H1 (cell line): Measurements from ENCODE around the gene TTC23. TPM values are rescaled to one million over a fixed set of nuclear protein-coding genes. Genes with fewer than 3 reads are reported as not detected.

Experiments used
- CTCF ChIA-PET: fragments of 300-600 bp; sonication (Branson Sonifier 250); formaldehyde crosslinking; loops from one replicate; lab custom pipeline; 2021; ENCODE audit not compliant: partially characterized antibody; lab: Charles Lee
- POLR2A ChIA-PET: fragments of 300-600 bp; sonication (Branson Sonifier 250); formaldehyde crosslinking; loops from one replicate; lab custom pipeline; 2021; ENCODE audit warnings: inconsistent platforms; ENCODE audit not compliant: partially characterized antibody; lab: Charles Lee
- DNase-seq, 2 experiments: peaks; one replicate each; pipeline versions ENCODE4 v3.0.0 to v3.0.0-alpha.2; 2010 to 2022; ENCODE audit warnings: low spot score in 2 of 2, low read depth in 1 of 2, mixed read lengths in 1 of 2
- FAIRE-seq: peaks from 2 replicates; lab custom pipeline; 2011; peaks lifted over from hg19 to GRCh38; lab: Jason Lieb, UNC
- H2AFZ ChIP-seq: 2 replicates; pipeline ENCODE4 v1.8.1; 2012; ENCODE audit warnings: low read length, inconsistent platforms
- H2AK5ac ChIP-seq: 2 replicates; pipeline ENCODE4 v1.6.1; 2013; ENCODE audit warnings: low read depth, low read length
- H2BK120ac ChIP-seq: replicated peaks from 2 replicates; pipeline ENCODE3; 2013; ENCODE audit warnings: low read depth, low read length, inconsistent platforms
- H2BK12ac ChIP-seq: 2 replicates; pipeline ENCODE4 v1.6.1; 2013; ENCODE audit warnings: low read depth, low read length
- H2BK15ac ChIP-seq: 2 replicates; pipeline ENCODE4 v1.6.1; 2013; ENCODE audit warnings: low read length
- H2BK20ac ChIP-seq: 2 replicates; pipeline ENCODE4 v1.6.1; 2013; ENCODE audit warnings: low read length
- H2BK5ac ChIP-seq: 2 replicates; pipeline ENCODE4 v1.6.1; 2013; ENCODE audit warnings: low read depth, low read length
- H3K14ac ChIP-seq: 2 replicates; pipeline ENCODE4 v1.6.1; 2013; ENCODE audit warnings: inconsistent platforms; ENCODE audit not compliant: insufficient read length
- H3K18ac ChIP-seq: 2 replicates; pipeline ENCODE4 v1.6.1; 2013; ENCODE audit warnings: low read length; ENCODE audit errors: extremely low read depth
- H3K23ac ChIP-seq: 2 replicates; pipeline ENCODE4 v1.6.1; 2013; ENCODE audit warnings: inconsistent platforms; ENCODE audit not compliant: insufficient read length
- H3K23me2 ChIP-seq: 2 replicates; pipeline ENCODE4 v1.6.1; 2013; ENCODE audit warnings: low read depth, low read length
- H3K27ac ChIP-seq: 2 replicates; pipeline ENCODE4 v1.6.1; 2011; ENCODE audit warnings: low read depth, low read length, inconsistent platforms
- H3K27me3 ChIP-seq, 4 experiments: replicated peaks in 1 of 4; 1 replicate in 1 of 4; 2 replicates in 3 of 4; pipeline versions ENCODE4 v1.6.1 to v1.8.1; 2011 to 2013; ENCODE audit warnings: low read length in 3 of 4, mild to moderate bottlenecking in 3 of 4, inconsistent platforms in 2 of 4, mixed read lengths in 2 of 4, moderate library complexity in 1 of 4; ENCODE audit not compliant: control insufficient read depth in 3 of 4, insufficient read depth in 3 of 4; ENCODE audit errors: extremely low read depth in 1 of 4
- H3K36me3 ChIP-seq, 4 experiments: 2 replicates each; pipeline versions ENCODE4 v1.6.1 to v1.8.1; 2011 to 2013; ENCODE audit warnings: mild to moderate bottlenecking in 4 of 4, low read length in 3 of 4, moderate library complexity in 2 of 4, control low read depth in 1 of 4, inconsistent platforms in 1 of 4; ENCODE audit not compliant: insufficient read depth in 4 of 4, control insufficient read depth in 2 of 4
- H3K4ac ChIP-seq: replicated peaks from 2 replicates; pipeline ENCODE3; 2013; ENCODE audit warnings: low read length, low read depth, mixed read lengths, inconsistent platforms; ENCODE audit not compliant: insufficient read length
- H3K4me1 ChIP-seq, 4 experiments: replicated peaks in 1 of 4; 1 replicate in 1 of 4; 2 replicates in 3 of 4; pipeline versions ENCODE4 v1.6.1 to v1.8.1; 2011 to 2013; ENCODE audit warnings: low read length in 3 of 4, inconsistent platforms in 2 of 4, mixed read lengths in 1 of 4; ENCODE audit not compliant: insufficient read depth in 4 of 4, control insufficient read depth in 3 of 4
- H3K4me2 ChIP-seq, 2 experiments: 2 replicates each; pipeline versions ENCODE4 v1.6.1 to v1.8.1; 2011 to 2013; ENCODE audit warnings: low read depth in 2 of 2, low read length in 2 of 2, control low read depth in 1 of 2, inconsistent platforms in 1 of 2, mild to moderate bottlenecking in 1 of 2; ENCODE audit not compliant: insufficient read depth in 1 of 2
- H3K4me3 ChIP-seq, 4 experiments: fragments of 200-600, 300-600 bp in 1 of 4; sonication (generic), shearing (Covaris generic), sonication (Bioruptor Twin) in 1 of 4; 2 replicates each; pipeline versions ENCODE4 v1.5.1 to v1.8.1; 2011 to 2016; ENCODE audit warnings: low read length in 4 of 4, low read depth in 3 of 4, control low read depth in 2 of 4, inconsistent platforms in 2 of 4, mild to moderate bottlenecking in 2 of 4, mixed read lengths in 1 of 4, moderate library complexity in 1 of 4; ENCODE audit not compliant: insufficient read depth in 2 of 4; ENCODE audit errors: extremely low read depth in 1 of 4
- H3K56ac ChIP-seq: replicated peaks from 2 replicates; pipeline ENCODE3; 2013; ENCODE audit warnings: low read depth, mild to moderate bottlenecking, mixed read lengths, low read length, inconsistent platforms; ENCODE audit not compliant: insufficient read length
- H3K79me1 ChIP-seq: 2 replicates; pipeline ENCODE4 v1.6.1; 2013; ENCODE audit warnings: low read depth, low read length, control low read depth
- H3K79me2 ChIP-seq, 2 experiments: 2 replicates each; pipeline versions ENCODE4 v1.6.1 to v1.8.1; 2012 to 2013; ENCODE audit warnings: low read length in 2 of 2, mild to moderate bottlenecking in 2 of 2, inconsistent platforms in 1 of 2; ENCODE audit not compliant: insufficient read depth in 2 of 2, control insufficient read depth in 1 of 2
- H3K9ac ChIP-seq, 4 experiments: replicated peaks in 1 of 4; 1 replicate in 1 of 4; 2 replicates in 3 of 4; pipeline versions ENCODE4 v1.6.1 to v1.8.1; 2011 to 2013; ENCODE audit warnings: low read depth in 3 of 4, low read length in 3 of 4, control low read depth in 2 of 4, mild to moderate bottlenecking in 2 of 4, moderate library complexity in 2 of 4, inconsistent platforms in 1 of 4; ENCODE audit errors: extremely low read depth in 1 of 4
- H3K9me3 ChIP-seq, 2 experiments: 2 replicates each; pipeline versions ENCODE4 v1.6.1 to v1.8.1; 2012 to 2013; ENCODE audit warnings: mild to moderate bottlenecking in 2 of 2, moderate library complexity in 2 of 2, control low read depth in 1 of 2, inconsistent platforms in 1 of 2, low read depth in 1 of 2, low read length in 1 of 2, mixed read lengths in 1 of 2; ENCODE audit not compliant: insufficient read depth in 2 of 2
- H4K20me1 ChIP-seq, 2 experiments: replicated peaks in 1 of 2; 2 replicates each; pipeline versions ENCODE3 to v1.8.1; 2011 to 2013; ENCODE audit warnings: inconsistent platforms in 2 of 2, low read length in 2 of 2, mild to moderate bottlenecking in 1 of 2; ENCODE audit not compliant: insufficient read depth in 2 of 2, control insufficient read depth in 1 of 2
- H4K5ac ChIP-seq: 2 replicates; pipeline ENCODE4 v1.6.1; 2013; ENCODE audit warnings: low read length, low read depth, mixed read lengths, inconsistent platforms; ENCODE audit not compliant: insufficient read length
- H4K8ac ChIP-seq: 2 replicates; pipeline ENCODE4 v1.8.0; 2013; ENCODE audit warnings: mild to moderate bottlenecking, moderate library complexity, low read length, inconsistent platforms; ENCODE audit not compliant: insufficient read depth; ENCODE audit errors: extremely low read depth
- H4K91ac ChIP-seq: replicated peaks from 2 replicates; pipeline ENCODE3; 2013; ENCODE audit warnings: low read length, mixed read lengths, inconsistent platforms; ENCODE audit not compliant: insufficient read length
- BRCA1 ChIP-seq: IDR thresholded peaks from 2 replicates; pipeline ENCODE4 v1.6.1; 2012; ENCODE audit warnings: low read depth, low read length, improper control_type of control experiment
- CEBPB ChIP-seq: IDR thresholded peaks from 2 replicates; pipeline ENCODE4 v1.6.1; 2012; ENCODE audit warnings: low read depth, low read length
- CHD1 ChIP-seq: IDR thresholded peaks from 2 replicates; pipeline ENCODE4 v1.6.1; 2012; ENCODE audit warnings: low read depth, low read length, improper control_type of control experiment
- CHD2 ChIP-seq: IDR thresholded peaks from 2 replicates; pipeline ENCODE4 v1.6.1; 2012; ENCODE audit warnings: low read length, improper control_type of control experiment
- FOSL1 ChIP-seq: IDR thresholded peaks from 2 replicates; pipeline ENCODE4 v1.6.1; 2011; ENCODE audit warnings: mild to moderate bottlenecking, low read depth, low read length, moderate library complexity; ENCODE audit not compliant: insufficient read depth
- HDAC6 ChIP-seq: IDR thresholded peaks from one replicate; pipeline ENCODE4 v1.7.1; 2012; ENCODE audit warnings: low read depth, mild to moderate bottlenecking, inconsistent platforms, low read length, moderate library complexity
- JUND ChIP-seq: IDR thresholded peaks from 2 replicates; pipeline ENCODE4 v1.6.1; 2011; ENCODE audit warnings: mild to moderate bottlenecking, improper control_type of control experiment, low read length
- KDM5A ChIP-seq: fragments of 200-600 bp; IDR thresholded peaks from 2 replicates; pipeline ENCODE4 v1.7.1; 2012; ENCODE audit warnings: mild to moderate bottlenecking, low read length, inconsistent platforms, mixed read lengths
- MAFK ChIP-seq: IDR thresholded peaks from 2 replicates; pipeline ENCODE4 v1.6.1; 2012; ENCODE audit warnings: low read depth, mild to moderate bottlenecking, improper control_type of control experiment, low read length
- NRF1 ChIP-seq: IDR thresholded peaks from 2 replicates; pipeline ENCODE4 v1.6.1; 2011; ENCODE audit warnings: mild to moderate bottlenecking, low read depth, low read length, improper control_type of control experiment
- RAD21 ChIP-seq, 2 experiments: IDR thresholded peaks in 1 of 2; conservative IDR thresholded peaks in 1 of 2; 2 replicates each; pipeline ENCODE4 v1.6.1; 2011; ENCODE audit warnings: low read depth in 2 of 2, low read length in 2 of 2, improper control_type of control experiment in 1 of 2, inconsistent platforms in 1 of 2, mild to moderate bottlenecking in 1 of 2, moderate library complexity in 1 of 2
- RBBP5 ChIP-seq: IDR thresholded peaks from 2 replicates; pipeline ENCODE4 v1.7.1; 2012; ENCODE audit warnings: low read depth, mild to moderate bottlenecking, inconsistent platforms, low read length, moderate library complexity, borderline replicate concordance
- SIN3A ChIP-seq, 2 experiments: IDR thresholded peaks in 1 of 2; conservative IDR thresholded peaks in 1 of 2; 2 replicates each; pipeline ENCODE4 v1.6.1; 2011 to 2012; ENCODE audit warnings: low read length in 2 of 2, improper control_type of control experiment in 1 of 2, low read depth in 1 of 2, mild to moderate bottlenecking in 1 of 2
- USF2 ChIP-seq: IDR thresholded peaks from 2 replicates; pipeline ENCODE4 v1.6.1; 2011; ENCODE audit warnings: low read length, improper control_type of control experiment
- WGBS, 2 experiments: shearing (Covaris generic) in 1 of 2; methylation state at CpG; one replicate each; pipeline versions ENCODE4 v1.1.6 to v1.1.7; 2013 to 2015; ENCODE audit warnings: low lambda C conversion rate in 2 of 2, mixed read lengths in 2 of 2, inconsistent platforms in 1 of 2, low coverage in 1 of 2, missing lambda C conversion rate in 1 of 2; ENCODE audit not compliant: insufficient replicate concordance in 2 of 2, insufficient coverage in 1 of 2, insufficient read length in 1 of 2; ENCODE audit errors: extremely low coverage in 1 of 2, missing lambda C conversion rate in 1 of 2; 5-methylcytosine and 5-hydroxymethylcytosine counted together
- polyA plus RNA-seq, 7 experiments: library from polyadenylated mRNA; depleted of rRNA in 3 of 7; stranded (reverse) in 5 of 7; unstranded in 2 of 7; fragments of >200 nt in 5 of 7; fragments of 200-250 nt in 2 of 7; gene quantifications; 1 replicate in 5 of 7; 2 replicates in 1 of 7; 4 replicates in 1 of 7; pipeline versions ENCODE4 v1.2.1 to v1.2.3, GENCODE V29; 2011 to 2013; ENCODE audit warnings: missing spikeins in 2 of 7, mixed read lengths in 2 of 7
- total RNA-seq: library from RNA; stranded (reverse); fragmentation: NEBNext Ultra II Directional; extraction: Animal tissue kit (Norgen Biotek cat#: 25700); gene quantifications from 2 replicates; pipeline ENCODE4 v1.2.1, GENCODE V29; 2021

TTC23 gene
- total and polyA plus RNA-seq, 2 of the 8 experiments (the other 6 are each of a cell fraction or from before 2014, with no cell fraction given): 4.8 to 23.0 TPM

- no peak overlapping the region for H3K23ac ChIP-seq
- H2BK5ac ChIP-seq: no peak overlapping the region
- no peak overlapping the region for H3K4ac ChIP-seq
- POLR2A ChIA-PET: no interaction called here
- no peak overlapping the region for H4K5ac ChIP-seq
- H2BK15ac ChIP-seq: no peak overlapping the region
- no peak overlapping the region for H3K4me3 ChIP-seq
- no peak for DNase-seq
- H3K27ac ChIP-seq: no peak overlapping the region
- no peak overlapping the region for H3K9ac ChIP-seq
- no peaks in the 10 kb centered on the region for H3K23me2 ChIP-seq
- no peaks in the 10 kb centered on the region for H4K20me1 ChIP-seq
- no peaks in the 10 kb centered on the region for H3K79me1 ChIP-seq
- H3K36me3 ChIP-seq: no peaks in the 10 kb centered on the region
- CTCF ChIA-PET: interaction anchor here (1.7 kb wide), 1 partner anchor 27 kb away, joined by 8 read pairs; the partner anchor contains the start of gene SYNM
- no peaks in the 10 kb centered on the region for H3K79me2 ChIP-seq
- H4K8ac ChIP-seq: no peak overlapping the region; the same call in 1 of the 2 replicates
- no peak overlapping the region for H3K14ac ChIP-seq
- H2BK120ac ChIP-seq: no peak overlapping the region
- no peak overlapping the region for H3K4me2 ChIP-seq
- no peak overlapping the region for H2AK5ac ChIP-seq
- no peak for FAIRE-seq
- H3K56ac ChIP-seq: no peak overlapping the region
- no peak overlapping the region for H2BK20ac ChIP-seq
- no peak overlapping the region for H2BK12ac ChIP-seq
- no peaks in the 10 kb centered on the region for H3K9me3 ChIP-seq
- no peak overlapping the region for H4K91ac ChIP-seq
- no peak overlapping the region for H2AFZ ChIP-seq
- no peak overlapping the region for H3K18ac ChIP-seq
- no peaks in the 10 kb centered on the region for H3K27me3 ChIP-seq
- peaks cover 0 to 2% (median under 1%) of the 10 kb centered on the region in 4 experiments; a peak in 2 of 7 replicates for H3K4me1 ChIP-seq
- 98% methylated on average over 4 of the region's 4 CpGs; no CpG with 5 or more reads in 1 of the 2 experiments for WGBS, 2 experiments
- no peak for TF ChIP-seq RAD21 (IDR thresholded peaks at IDR 0.05 in 1 of 2, conservative IDR thresholded peaks at IDR 0.05 in 1 of 2; ENCODE audit: low read depth in 2 of 2, low read length in 2 of 2)
- no peak for TF ChIP-seq CHD2
- no peak for TF ChIP-seq BRCA1
- TF ChIP-seq KDM5A: no peak
- no peak for TF ChIP-seq JUND
- no peak for TF ChIP-seq RBBP5
- no peak for TF ChIP-seq HDAC6
- TF ChIP-seq SIN3A (conservative IDR thresholded peaks at IDR 0.05 in 1 of 2, IDR thresholded peaks at IDR 0.05 in 1 of 2; ENCODE audit: low read depth in 1 of 2, low read length in 2 of 2): no peak
- no peak for TF ChIP-seq USF2
- TF ChIP-seq CEBPB: no peak
- TF ChIP-seq MAFK: no peak
- TF ChIP-seq NRF1: no peak
- TF ChIP-seq CHD1: no peak
- TF ChIP-seq FOSL1: no peak
Observed at GRCh38 chr15:99132122-99132521, 117.3 kb downstream of the TTC23 start.
